Colonic mucosa (tissue), 4 donors: ENCODE results near the gene FMN2. TPM values are rescaled to one million over a fixed set of nuclear protein-coding genes. Genes with fewer than 3 reads are reported as not detected.

Experiments
- DNase-seq: peaks from one replicate; pipeline ENCODE4 v3.0.0-alpha.2; 2020
- H3K27ac ChIP-seq: fragments of 200-600 bp; one replicate; pipeline ENCODE4 v1.8.0; 2021
- H3K27me3 ChIP-seq: fragments of 200-600 bp; one replicate; pipeline ENCODE4 v1.8.0; 2021
- H3K36me3 ChIP-seq: fragments of 200-600 bp; one replicate; pipeline ENCODE4 v1.8.0; 2021
- H3K4me1 ChIP-seq: fragments of 200-600 bp; one replicate; pipeline ENCODE4 v1.8.0; 2021; ENCODE audit warnings: mild to moderate bottlenecking
- H3K4me3 ChIP-seq: fragments of 200-600 bp; one replicate; pipeline ENCODE4 v1.8.0; 2021
- H3K9ac ChIP-seq, 2 donors: one replicate each; pipeline ENCODE4 v1.7.0; 2013; ENCODE audit warnings: control low read depth in 2 of 2, low read depth in 2 of 2, low read length in 2 of 2
- H3K9me3 ChIP-seq: fragments of 200-600 bp; one replicate; pipeline ENCODE4 v1.8.0; 2021
- intact Hi-C: fragments of 100-400 bp; cut with DNase I; formaldehyde crosslinking; loops from one replicate; pipeline ENCODE4 v1.14.1; 2022
- total RNA-seq, 2 donors: library from RNA; stranded (reverse); fragmentation: NEBNext Ultra II Directional in 1 of 2; extraction: Animal tissue kit (Norgen Biotek cat#: 25700) in 1 of 2; gene quantifications; one replicate each; pipeline ENCODE4 v1.2.1, GENCODE V29; 2021
- TF ChIP-seq, protein P1 (sequence below): fragments of 200-600 bp; IDR thresholded peaks from one replicate; pipeline ENCODE4 v1.8.0; 2022; ENCODE audit warnings: antibody characterized with exemption, mild to moderate bottlenecking
- donor health status: healthy.
- donor health status: DM: no; HTN: no; CAD: no.
- donor health status: DM: no; HTN: no; CAD: no.

The FMN2 gene
- total RNA-seq, 2 donors from 2014 or later: 0.62 to 3.0 TPM

DNA sequence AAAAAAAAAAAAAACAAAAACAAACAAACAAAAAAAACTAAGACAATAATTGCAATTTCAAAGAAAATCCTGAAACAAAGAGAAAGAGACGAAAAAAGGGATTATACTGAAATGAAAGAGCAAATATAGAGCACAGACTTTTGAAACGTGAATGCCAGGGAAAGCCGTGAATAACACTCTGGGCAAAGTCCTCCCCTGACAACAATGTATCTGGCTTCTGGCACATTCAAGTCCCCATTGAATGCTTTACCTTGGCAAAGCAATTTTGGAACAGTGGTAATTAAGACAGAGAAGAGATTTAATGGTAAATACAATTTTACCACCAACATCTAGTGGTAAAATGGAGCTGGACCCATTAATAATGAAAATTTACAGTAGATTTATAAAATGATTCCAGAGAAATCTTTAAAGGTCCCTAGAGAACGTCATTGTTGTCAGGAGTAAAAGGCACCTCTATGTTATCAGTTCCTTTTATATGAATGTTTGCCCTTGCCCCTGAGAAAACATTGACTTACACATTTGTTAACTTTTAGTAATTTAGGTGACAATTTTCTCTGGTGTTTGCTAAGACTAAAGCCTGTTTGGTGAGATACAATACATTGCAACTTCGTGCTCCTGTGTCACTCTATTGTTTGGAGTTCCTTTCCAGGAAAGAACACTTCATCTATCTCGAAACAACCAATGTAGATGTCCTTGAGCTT, 430.6 kb downstream of the FMN2 start:
- Histone ChIP-seq H3K36me3 (no peaks in the 10 kb centered on the region), H3K9ac (no peak overlapping the region), H3K9me3 (no peaks in the 10 kb centered on the region), H3K4me3 (no peak overlapping the region), H3K4me1 (no peaks in the 10 kb centered on the region), H3K27me3 (no peaks in the 10 kb centered on the region), H3K27ac (no peak overlapping the region)
- intact Hi-C loops: no loop called here
- DNase-seq: peak; percentile 24
- TF ChIP-seq, protein P1, sequence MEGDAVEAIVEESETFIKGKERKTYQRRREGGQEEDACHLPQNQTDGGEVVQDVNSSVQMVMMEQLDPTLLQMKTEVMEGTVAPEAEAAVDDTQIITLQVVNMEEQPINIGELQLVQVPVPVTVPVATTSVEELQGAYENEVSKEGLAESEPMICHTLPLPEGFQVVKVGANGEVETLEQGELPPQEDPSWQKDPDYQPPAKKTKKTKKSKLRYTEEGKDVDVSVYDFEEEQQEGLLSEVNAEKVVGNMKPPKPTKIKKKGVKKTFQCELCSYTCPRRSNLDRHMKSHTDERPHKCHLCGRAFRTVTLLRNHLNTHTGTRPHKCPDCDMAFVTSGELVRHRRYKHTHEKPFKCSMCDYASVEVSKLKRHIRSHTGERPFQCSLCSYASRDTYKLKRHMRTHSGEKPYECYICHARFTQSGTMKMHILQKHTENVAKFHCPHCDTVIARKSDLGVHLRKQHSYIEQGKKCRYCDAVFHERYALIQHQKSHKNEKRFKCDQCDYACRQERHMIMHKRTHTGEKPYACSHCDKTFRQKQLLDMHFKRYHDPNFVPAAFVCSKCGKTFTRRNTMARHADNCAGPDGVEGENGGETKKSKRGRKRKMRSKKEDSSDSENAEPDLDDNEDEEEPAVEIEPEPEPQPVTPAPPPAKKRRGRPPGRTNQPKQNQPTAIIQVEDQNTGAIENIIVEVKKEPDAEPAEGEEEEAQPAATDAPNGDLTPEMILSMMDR: no peak

DNA sequence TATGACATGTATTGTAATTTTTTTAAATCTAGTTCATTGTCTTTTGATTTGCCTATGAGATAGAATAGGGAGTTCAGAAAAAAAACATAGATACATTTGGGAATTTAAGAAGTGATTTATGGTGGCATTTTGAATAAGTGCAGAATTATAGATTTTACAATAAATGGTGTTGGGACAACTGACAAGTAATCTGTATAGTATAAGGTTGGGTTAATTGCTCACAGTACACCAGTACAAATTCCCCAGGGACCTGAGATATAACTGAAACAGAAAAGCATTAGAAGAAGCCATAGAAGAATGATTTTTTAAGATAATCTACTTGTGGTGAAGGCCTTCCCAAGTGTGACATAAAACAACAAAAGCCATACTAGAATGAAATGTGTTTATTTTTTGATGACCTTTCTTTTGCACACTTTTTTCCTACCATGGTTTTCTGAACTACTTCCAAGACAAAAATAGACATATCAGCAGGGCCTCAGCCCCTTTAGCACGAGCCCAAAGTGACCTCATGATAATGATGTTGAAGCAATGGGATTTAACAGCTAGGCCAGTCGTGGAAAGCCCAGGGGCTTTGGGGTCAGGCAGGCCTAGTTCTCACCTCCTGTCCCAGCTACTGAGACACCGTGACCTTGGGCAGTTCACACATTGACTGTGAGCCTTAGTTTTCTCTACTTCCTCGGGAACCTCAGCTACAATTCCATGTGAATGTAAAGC, 432.8 kb downstream of the FMN2 start:
- Histone ChIP-seq H3K27me3 (no peaks in the 10 kb centered on the region), H3K27ac (no peak overlapping the region), H3K9me3 (no peaks in the 10 kb centered on the region), H3K4me3 (no peak overlapping the region), H3K36me3 (no peaks in the 10 kb centered on the region), H3K9ac (no peak overlapping the region), H3K4me1 (no peaks in the 10 kb centered on the region)
- no peak for DNase-seq
- TF ChIP-seq, protein P1: no peak
- intact Hi-C loops: no loop called here
